ENCODE measurements around the gene FREM2.

The FREM2 gene

DNA sequence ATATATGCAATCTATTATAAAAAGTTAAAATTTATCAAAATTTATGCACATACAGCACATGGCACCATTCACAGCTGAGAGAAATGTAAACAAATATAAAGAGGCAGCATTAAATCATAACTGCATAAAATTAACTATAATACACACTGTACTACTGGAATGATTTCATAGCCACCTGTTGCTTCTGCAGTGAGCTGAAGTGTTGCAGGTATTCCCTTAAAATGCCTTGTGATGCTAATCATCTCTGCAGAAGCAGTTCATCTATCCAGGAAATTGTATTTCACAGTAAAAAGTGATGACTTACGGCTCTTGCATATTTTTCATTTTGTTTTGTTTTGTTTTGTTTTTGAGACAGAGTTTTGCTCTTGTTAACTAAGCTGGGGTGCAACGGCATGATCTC is 221.7 kb downstream of the FREM2 start:
- DNase-seq = no peak

DNA sequence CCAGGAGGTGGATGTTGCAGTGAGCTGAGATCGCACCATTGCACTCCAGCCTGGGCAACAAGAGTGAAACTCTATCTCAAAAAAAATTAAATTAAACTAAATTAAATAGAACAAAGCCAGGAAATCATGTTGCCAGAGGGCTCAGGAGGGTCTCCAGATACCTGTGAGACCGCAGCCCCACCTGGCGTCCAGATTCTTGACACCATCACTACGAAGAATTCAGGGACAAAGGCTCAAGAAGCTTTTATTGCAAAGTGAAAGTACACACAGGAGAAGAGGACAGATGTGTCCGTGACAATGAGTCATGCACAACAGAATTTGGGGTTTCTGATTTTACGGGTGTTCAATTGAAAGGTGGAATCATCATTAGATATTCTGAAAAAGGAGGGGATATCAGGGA is 227.2 kb downstream of the FREM2 start:
- DNase-seq = no peak

DNA sequence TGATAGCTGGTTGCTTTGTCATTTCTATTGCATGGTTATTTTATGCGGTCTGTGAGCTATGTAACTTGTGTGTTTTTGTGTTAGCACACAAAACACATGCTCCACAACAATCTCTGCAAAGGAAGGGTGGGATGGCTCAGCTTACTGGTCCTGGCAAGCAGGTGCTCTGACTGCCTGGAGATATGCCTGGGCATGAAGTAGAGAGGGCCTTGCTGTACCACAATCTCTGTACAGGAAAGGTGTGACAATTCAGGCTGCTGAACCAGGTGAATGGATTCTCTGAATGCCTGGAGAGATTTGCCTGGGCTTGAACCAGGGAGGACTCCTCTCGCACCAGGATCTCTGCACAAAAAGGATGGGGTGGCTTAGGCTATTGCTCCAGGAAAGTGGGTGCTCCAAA is 234.2 kb downstream of the FREM2 start:
- DNase-seq = no peak

DNA sequence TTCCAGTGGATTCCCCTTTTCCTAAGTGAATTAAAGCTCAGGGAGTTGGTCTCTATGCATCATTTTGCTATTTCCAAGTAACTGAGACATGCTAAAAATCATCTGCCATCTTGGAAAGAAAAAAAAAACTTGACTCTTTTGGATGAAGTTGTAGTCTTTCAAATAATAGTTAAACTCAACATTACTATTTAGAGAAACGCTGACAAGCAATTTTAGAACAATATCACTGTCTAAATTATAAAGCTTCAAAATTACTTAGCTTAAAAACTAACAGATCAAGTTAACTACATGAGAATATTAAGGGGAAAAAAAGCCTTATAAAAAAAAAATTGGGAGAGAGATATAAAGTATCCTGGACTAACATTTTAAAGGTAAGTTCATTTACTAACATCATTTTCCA is 235.3 kb downstream of the FREM2 start:
- DNase-seq = no peak

GRCh38 chr13:38933786-38934185 is 246.9 kb downstream of the FREM2 start:
- DNase-seq = no peak

Data from SW 1271 (cell line).